ENCODE data around the gene RALA.

- no peak for TF ChIP-seq CTCF (IDR thresholded peaks at IDR 0.05)
- no peak for TF ChIP-seq POLR2A (IDR thresholded peaks at IDR 0.05)
These were observed 40.7 kb downstream of the RALA start for GRCh38 chr7:39664057-39664456.

All from lower leg skin (tissue), 3 donors.